AG09309 (cell line): ENCODE data around the gene CELF4.

Source experiments
- DNase-seq: peaks from one replicate; pipeline ENCODE4 v3.0.0-alpha.2; 2010; ENCODE audit warnings: low read depth
- H3K4me3 ChIP-seq: 2 replicates; pipeline ENCODE4 v1.5.1; 2011; ENCODE audit warnings: mild to moderate bottlenecking, low read depth, low read length, moderate library complexity; ENCODE audit not compliant: control insufficient read depth
- TF ChIP-seq, protein P1 (sequence below): IDR thresholded peaks from 2 replicates; pipeline ENCODE4 v1.5.1; 2011; ENCODE audit warnings: mild to moderate bottlenecking, low read depth, low read length, inconsistent platforms; ENCODE audit not compliant: insufficient read depth, control insufficient read depth; ENCODE audit errors: missing control alignments

CELF4 gene

DNA sequence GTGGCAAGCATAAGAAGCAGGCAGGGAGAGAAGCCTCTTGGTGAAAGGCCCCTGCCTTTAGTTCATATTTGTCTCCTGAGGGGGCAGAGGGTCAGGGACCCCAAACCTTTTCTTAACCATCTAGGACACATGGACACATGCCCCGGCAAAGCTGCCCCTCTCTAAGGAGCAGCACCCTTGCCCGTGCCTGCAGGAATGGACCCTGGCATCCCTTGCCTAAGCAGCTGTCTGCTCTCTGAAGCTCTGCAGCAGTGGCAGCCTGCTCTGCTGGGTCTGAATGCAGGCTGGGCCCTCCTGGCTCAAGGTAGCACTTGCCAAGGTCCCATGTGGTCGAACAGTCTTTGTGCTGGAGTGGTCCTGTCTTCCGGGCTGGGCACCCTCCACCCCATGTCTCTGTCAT, 174.4 kb downstream of the CELF4 start:
- TF ChIP-seq, protein P1, sequence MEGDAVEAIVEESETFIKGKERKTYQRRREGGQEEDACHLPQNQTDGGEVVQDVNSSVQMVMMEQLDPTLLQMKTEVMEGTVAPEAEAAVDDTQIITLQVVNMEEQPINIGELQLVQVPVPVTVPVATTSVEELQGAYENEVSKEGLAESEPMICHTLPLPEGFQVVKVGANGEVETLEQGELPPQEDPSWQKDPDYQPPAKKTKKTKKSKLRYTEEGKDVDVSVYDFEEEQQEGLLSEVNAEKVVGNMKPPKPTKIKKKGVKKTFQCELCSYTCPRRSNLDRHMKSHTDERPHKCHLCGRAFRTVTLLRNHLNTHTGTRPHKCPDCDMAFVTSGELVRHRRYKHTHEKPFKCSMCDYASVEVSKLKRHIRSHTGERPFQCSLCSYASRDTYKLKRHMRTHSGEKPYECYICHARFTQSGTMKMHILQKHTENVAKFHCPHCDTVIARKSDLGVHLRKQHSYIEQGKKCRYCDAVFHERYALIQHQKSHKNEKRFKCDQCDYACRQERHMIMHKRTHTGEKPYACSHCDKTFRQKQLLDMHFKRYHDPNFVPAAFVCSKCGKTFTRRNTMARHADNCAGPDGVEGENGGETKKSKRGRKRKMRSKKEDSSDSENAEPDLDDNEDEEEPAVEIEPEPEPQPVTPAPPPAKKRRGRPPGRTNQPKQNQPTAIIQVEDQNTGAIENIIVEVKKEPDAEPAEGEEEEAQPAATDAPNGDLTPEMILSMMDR: no peak
- DNase-seq: no peak
- H3K4me3 ChIP-seq: no peak overlapping the region

DNA sequence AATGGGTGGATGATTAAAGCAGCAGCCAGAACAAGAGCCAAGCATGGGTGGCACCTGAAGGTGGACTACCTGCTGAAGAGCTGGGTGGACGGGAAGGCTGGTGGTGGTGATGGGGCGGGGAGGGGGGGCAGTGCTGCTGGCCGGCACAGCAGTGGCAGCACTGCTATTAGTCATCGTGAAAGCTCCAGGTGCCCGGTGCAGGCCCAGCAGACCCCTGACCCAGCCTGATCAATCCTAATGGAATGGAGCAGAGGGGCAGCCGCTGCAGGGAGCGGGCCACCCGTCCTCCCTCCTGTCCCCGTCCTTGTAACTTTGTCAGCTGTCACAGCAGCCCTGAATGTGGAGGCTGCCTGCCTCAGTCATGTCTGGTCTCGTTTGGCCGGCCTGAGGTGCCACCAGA, 174.9 kb downstream of the CELF4 start:
- H3K4me3 ChIP-seq: no peak overlapping the region
- DNase-seq: no peak
- TF ChIP-seq, protein P1: no peak

DNA sequence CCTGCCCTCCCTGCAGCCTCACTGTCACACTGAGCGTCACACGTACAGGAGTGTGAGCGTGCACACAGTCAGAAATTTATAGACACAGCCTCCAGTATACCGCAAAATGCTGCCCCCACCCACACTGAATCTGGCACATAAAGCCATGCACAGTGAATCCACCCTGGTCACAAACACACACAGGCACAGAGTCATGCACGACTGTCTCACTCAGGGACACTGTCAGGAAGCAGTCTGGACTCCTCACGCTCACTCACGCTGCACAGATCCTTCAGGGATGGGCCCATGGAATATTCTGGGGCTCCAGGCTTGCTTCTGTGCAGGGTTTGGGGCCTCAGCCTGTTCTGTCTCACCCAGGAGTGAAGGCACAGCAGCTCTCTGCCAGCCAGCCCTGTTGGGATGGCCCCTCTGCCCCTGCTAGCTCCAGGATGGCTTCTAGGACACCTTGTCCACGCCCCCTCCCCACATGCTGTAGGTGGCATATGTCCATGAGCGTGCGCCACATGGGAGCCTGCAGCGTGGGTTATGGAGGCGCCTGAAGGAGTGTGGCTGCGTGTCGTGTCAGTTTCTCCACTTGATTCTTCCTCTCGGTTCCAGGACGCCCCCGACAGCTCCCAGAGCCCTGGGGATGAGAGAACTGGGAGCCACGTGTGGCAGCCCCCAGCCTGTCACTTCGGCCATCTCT, 175.8 kb downstream of the CELF4 start:
- TF ChIP-seq, protein P1: no peak
- DNase-seq: no peak
- no peak overlapping the region for H3K4me3 ChIP-seq

DNA sequence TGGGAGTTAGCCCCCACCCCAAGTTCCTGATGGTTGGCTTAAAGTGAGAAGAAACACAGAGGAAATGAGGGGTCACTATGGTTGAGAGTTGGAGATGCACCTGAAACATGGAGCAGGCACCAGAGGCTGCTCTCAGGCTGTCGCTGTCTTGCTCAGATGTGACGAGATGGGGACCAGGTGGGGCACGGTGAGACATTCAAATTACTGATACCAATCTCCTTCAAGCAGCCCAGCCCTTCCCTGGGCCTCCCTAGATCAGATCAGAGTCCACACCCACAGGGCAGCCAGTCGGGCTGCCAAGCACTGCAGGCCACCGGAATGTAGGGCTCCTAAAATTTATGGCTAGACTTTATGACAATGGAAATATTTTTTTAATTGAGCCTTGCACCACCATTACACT, 176.6 kb downstream of the CELF4 start:
- H3K4me3 ChIP-seq: no peak overlapping the region
- TF ChIP-seq, protein P1: no peak

DNA sequence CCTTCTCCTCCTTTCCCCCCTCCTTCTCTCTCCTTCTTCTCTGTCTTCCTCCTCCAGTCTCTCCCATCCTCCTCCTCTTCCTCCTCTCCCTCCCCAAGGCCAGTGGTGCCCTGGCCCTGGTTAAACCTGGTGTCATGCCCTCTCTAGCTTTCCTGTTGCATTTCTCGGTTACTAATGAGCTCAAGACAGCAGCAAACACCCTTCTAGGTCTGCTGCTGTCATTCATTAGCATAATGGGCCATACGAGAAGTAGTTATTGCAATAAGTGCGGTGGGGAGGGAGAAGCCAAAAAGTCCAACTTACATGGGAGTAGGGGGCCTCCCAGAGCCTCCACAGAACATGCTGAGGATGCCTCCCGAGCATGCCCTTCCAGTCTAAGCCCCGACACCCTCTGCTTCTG, 177.2 kb downstream of the CELF4 start:
- no peak overlapping the region for H3K4me3 ChIP-seq
- TF ChIP-seq, protein P1: no peak
- DNase-seq: no peak

More for the DNA sequence above, 176.6 kb downstream of the CELF4 start:
- no peak for DNase-seq

DNA sequence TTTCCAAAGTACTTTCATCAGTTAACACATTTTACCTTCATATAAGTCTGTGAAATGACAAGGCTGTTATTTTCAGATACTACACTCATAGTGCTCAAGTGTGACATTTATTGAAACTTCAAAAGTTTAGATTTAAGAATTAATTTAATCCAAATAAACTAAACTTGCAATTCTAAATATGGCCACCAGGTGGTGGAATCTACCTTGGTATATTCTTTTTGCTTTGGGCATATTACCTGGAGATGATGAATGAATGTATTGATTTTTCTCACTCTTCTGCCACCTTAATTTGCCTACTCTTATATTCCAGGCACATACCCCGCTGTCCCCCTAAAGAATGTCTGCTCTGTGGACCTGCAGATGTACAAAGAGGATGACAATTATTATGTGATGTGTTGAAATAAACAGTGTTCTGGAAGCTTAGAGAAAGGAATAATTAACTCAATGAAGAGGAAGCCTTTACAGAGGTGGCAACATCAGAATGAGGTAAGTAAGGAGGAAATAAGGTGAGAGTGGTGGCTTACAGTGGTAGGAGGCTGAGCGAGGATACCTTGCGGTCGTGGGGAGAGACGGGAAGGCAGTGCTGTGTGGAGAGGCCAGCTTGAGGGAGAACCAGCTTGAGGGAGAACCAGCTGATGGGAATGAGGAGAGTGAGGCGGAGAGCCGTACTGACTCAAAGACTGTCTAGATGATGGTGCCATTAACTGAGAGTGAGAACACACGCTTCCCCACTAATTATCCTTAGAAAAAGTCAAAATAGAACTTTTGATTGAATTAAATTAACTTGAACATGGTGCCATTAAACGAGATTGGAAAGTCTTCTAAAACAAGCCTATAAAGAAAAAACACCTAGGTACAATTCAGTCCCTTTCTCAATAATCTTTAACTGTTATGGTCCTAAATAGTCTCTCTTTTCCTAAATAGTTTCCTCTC, 179.5 kb downstream of the CELF4 start:
- TF ChIP-seq, protein P1: peak; percentile 46
- H3K4me3 ChIP-seq: no peak overlapping the region
- no peak for DNase-seq
